SH-SY5Y (cell line): ENCODE data around the gene MARS1.

Experiments used
- GATA2 ChIP-seq: IDR thresholded peaks from 2 replicates; pipeline ENCODE4 v1.6.1; 2011; ENCODE audit warnings: mild to moderate bottlenecking, low read depth, low read length
- GATA3 ChIP-seq: IDR thresholded peaks from 2 replicates; pipeline ENCODE4 v1.6.1; 2011; ENCODE audit warnings: low read depth, mild to moderate bottlenecking, low read length, moderate library complexity

GRCh38 chr12:57551637-57552305, 63.9 kb downstream of the MARS1 start:
- TF ChIP-seq GATA2: no peak
- TF ChIP-seq GATA3: no peak
